Measurements from ENCODE around the gene SMIM45.

The SMIM45 gene

GRCh38 chr22:41919357-41920224, 32.4 kb upstream of the SMIM45 start:
- H3K4ac ChIP-seq (ENCODE audit: low read depth, low read length), result no peak overlapping the region
- H3K23ac ChIP-seq (ENCODE audit: low read depth, low read length), result no peak overlapping the region
- ATAC-seq (ENCODE audit: low read depth), result peak; percentile 79
- peak overlapping the region; percentile 65; the same call in 1 of the 2 replicates for H3K4me2 ChIP-seq (ENCODE audit: low read depth, low read length)
- 2% methylated on average over 21 of the region's 62 CpGs; no CpG with 5 or more reads in 1 of the 2 experiments for WGBS, 2 experiments (ENCODE audit: extremely low coverage in 2 of 2, insufficient read length in 1 of 2)
- H3K9me3 ChIP-seq (ENCODE audit: control insufficient read depth, insufficient read depth, low read length), result no peaks in the 10 kb centered on the region
- H4K8ac ChIP-seq (ENCODE audit: low read depth in 2 of 2, low read length in 2 of 2), result no peak overlapping the region
- ChIA-PET POLR2A (ENCODE audit: unreplicated experiment) (no interaction called here), CTCF (no interaction called here)
- BruUV-seq (replicated peaks), result no TSS peak
- TF ChIP-seq POLR2A (IDR thresholded peaks at IDR 0.05; ENCODE audit: low read depth, low read length) (no peak), BHLHE40 (IDR thresholded peaks at IDR 0.05; ENCODE audit: low read depth, low read length) (no peak), ELK1 (IDR thresholded peaks at IDR 0.05; ENCODE audit: borderline replicate concordance, low read depth, low read length) (no peak), USF2 (IDR thresholded peaks at IDR 0.05; ENCODE audit: low read depth, low read length) (no peak), MAZ (IDR thresholded peaks at IDR 0.05; ENCODE audit: borderline replicate concordance, low read depth, low read length) (peak; percentile 22; the same call in 1 of the 2 replicates), NFE2L2 (IDR thresholded peaks at IDR 0.05; ENCODE audit: low read depth, low read length) (no peak)
- H3K14ac ChIP-seq (replicated peaks; ENCODE audit: low read depth, low read length), result no peak overlapping the region
- no peak overlapping the region for H2BK5ac ChIP-seq (ENCODE audit: low read depth, low read length, poor library complexity, severe bottlenecking)
- H2AFZ ChIP-seq (replicated peaks; ENCODE audit: low read length, poor library complexity), result peak overlapping the region; percentile 94
- H2BK15ac ChIP-seq (ENCODE audit: low read depth, low read length), result no peak overlapping the region
- H3K36me3 ChIP-seq (ENCODE audit: control insufficient read depth, insufficient read depth, low read length), result no peaks in the 10 kb centered on the region
- no peak overlapping the region for H4K91ac ChIP-seq (ENCODE audit: insufficient read depth, low read depth, low read length)
- no peaks in the 10 kb centered on the region for H4K20me1 ChIP-seq (ENCODE audit: insufficient read depth, low read length)
- no peak overlapping the region for H2AK9ac ChIP-seq (replicated peaks; ENCODE audit: low read depth, low read length, poor library complexity)
- no peaks in the 10 kb centered on the region for H3K79me1 ChIP-seq (ENCODE audit: low read depth in 1 of 2, low read length in 2 of 2)
- H2AK5ac ChIP-seq (ENCODE audit: low read depth, low read length), result no peak overlapping the region
- H3K4me1 ChIP-seq (ENCODE audit: control insufficient read depth, insufficient read depth, low read length), result no peaks in the 10 kb centered on the region; the same call in 1 of the 2 replicates
- H3K27me3 ChIP-seq (ENCODE audit: control insufficient read depth, insufficient read depth, low read length), result peaks cover 38% of the 10 kb centered on the region
- in situ Hi-C loops (cut with MboI; ENCODE audit: low sequenced_read_pairs) (no loop called here), dilution Hi-C loops (cut with HindIII; ENCODE audit: low sequenced_read_pairs, unreplicated experiment) (no loop called here), intact Hi-C loops (cut with micrococcal nuclease) (no loop called here)
- peak; percentile 11 for DNase-seq
- no peak overlapping the region for H4K5ac ChIP-seq (ENCODE audit: low read depth, low read length)
- H3K18ac ChIP-seq (ENCODE audit: low read depth, low read length), result no peak overlapping the region
- no peak overlapping the region for H3K56ac ChIP-seq (ENCODE audit: extremely low read depth, insufficient read depth, low read length)
- H3K9me1 ChIP-seq (ENCODE audit: insufficient read depth, low read length), result no peaks in the 10 kb centered on the region; the same call in 1 of the 2 replicates
- no peak overlapping the region for H2BK120ac ChIP-seq (ENCODE audit: low read depth, low read length)
- H3K4me3 ChIP-seq (ENCODE audit: insufficient read depth, low read depth, low read length), result peak overlapping the region; percentile 1
- no peak overlapping the region for H3K9ac ChIP-seq (ENCODE audit: low read depth, low read length)
- no peak overlapping the region for H3K27ac ChIP-seq (ENCODE audit: insufficient read depth, low read length)
- no peak overlapping the region for H2BK20ac ChIP-seq (ENCODE audit: low read depth, low read length)

Measured in IMR-90 (cell line).